Colonic mucosa (tissue), 4 donors: ENCODE data around the gene WLS. TPM values are rescaled to one million over a fixed set of nuclear protein-coding genes. Genes with fewer than 3 reads are reported as not detected.

Experiments
- DNase-seq: peaks from one replicate; pipeline ENCODE4 v3.0.0-alpha.2; 2020
- H3K27ac ChIP-seq: fragments of 200-600 bp; one replicate; pipeline ENCODE4 v1.8.0; 2021
- H3K27me3 ChIP-seq: fragments of 200-600 bp; one replicate; pipeline ENCODE4 v1.8.0; 2021
- H3K36me3 ChIP-seq: fragments of 200-600 bp; one replicate; pipeline ENCODE4 v1.8.0; 2021
- H3K4me1 ChIP-seq: fragments of 200-600 bp; one replicate; pipeline ENCODE4 v1.8.0; 2021; ENCODE audit warnings: mild to moderate bottlenecking
- H3K4me3 ChIP-seq: fragments of 200-600 bp; one replicate; pipeline ENCODE4 v1.8.0; 2021
- H3K9ac ChIP-seq, 2 donors: one replicate each; pipeline ENCODE4 v1.7.0; 2013; ENCODE audit warnings: control low read depth in 2 of 2, low read depth in 2 of 2, low read length in 2 of 2
- H3K9me3 ChIP-seq: fragments of 200-600 bp; one replicate; pipeline ENCODE4 v1.8.0; 2021
- intact Hi-C: fragments of 100-400 bp; cut with DNase I; formaldehyde crosslinking; loops from one replicate; pipeline ENCODE4 v1.14.1; 2022
- total RNA-seq, 2 donors: library from RNA; stranded (reverse); fragmentation: NEBNext Ultra II Directional in 1 of 2; extraction: Animal tissue kit (Norgen Biotek cat#: 25700) in 1 of 2; gene quantifications; one replicate each; pipeline ENCODE4 v1.2.1, GENCODE V29; 2021
- TF ChIP-seq, protein P1 (sequence below): fragments of 200-600 bp; IDR thresholded peaks from one replicate; pipeline ENCODE4 v1.8.0; 2022; ENCODE audit warnings: antibody characterized with exemption, mild to moderate bottlenecking
- donor health status: healthy.
- donor health status: DM: no; HTN: no; CAD: no.
- donor health status: DM: no; HTN: no; CAD: no.

The WLS gene
- total RNA-seq, 2 donors from 2014 or later: 88.3 to 116 TPM

- no peaks in the 10 kb centered on the region for H3K9me3 ChIP-seq
- H3K27me3 ChIP-seq: no peaks in the 10 kb centered on the region
- TF ChIP-seq, protein P1, sequence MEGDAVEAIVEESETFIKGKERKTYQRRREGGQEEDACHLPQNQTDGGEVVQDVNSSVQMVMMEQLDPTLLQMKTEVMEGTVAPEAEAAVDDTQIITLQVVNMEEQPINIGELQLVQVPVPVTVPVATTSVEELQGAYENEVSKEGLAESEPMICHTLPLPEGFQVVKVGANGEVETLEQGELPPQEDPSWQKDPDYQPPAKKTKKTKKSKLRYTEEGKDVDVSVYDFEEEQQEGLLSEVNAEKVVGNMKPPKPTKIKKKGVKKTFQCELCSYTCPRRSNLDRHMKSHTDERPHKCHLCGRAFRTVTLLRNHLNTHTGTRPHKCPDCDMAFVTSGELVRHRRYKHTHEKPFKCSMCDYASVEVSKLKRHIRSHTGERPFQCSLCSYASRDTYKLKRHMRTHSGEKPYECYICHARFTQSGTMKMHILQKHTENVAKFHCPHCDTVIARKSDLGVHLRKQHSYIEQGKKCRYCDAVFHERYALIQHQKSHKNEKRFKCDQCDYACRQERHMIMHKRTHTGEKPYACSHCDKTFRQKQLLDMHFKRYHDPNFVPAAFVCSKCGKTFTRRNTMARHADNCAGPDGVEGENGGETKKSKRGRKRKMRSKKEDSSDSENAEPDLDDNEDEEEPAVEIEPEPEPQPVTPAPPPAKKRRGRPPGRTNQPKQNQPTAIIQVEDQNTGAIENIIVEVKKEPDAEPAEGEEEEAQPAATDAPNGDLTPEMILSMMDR: no peak
- H3K4me1 ChIP-seq: no peaks in the 10 kb centered on the region
- DNase-seq: no peak
- intact Hi-C loops: no loop called here
- no peaks in the 10 kb centered on the region for H3K36me3 ChIP-seq
- no peak overlapping the region for H3K4me3 ChIP-seq
- no peak overlapping the region for H3K9ac ChIP-seq
- H3K27ac ChIP-seq: no peak overlapping the region
These were observed 72.3 kb downstream of the WLS start for GRCh38 chr1:68160021-68160420.

DNA sequence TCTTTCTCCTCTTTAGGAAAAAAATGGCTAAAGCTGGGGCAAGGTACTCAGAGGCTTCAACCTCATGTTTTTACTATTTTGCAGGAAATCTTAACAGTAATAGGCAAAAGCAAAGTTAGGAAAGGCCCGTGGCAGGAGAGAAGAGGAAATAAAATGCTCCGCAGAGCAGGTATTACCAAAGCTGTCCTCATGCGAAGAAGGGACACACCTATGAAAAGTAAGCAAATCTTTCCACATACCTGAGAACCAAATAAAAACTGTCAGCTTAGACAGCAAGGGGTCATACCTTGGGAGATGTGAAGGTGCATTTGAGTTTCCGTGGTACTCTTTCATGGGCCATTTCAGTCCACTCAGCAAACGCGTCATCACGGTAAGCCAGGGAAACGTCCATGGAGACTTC, 73.5 kb downstream of the WLS start:
- intact Hi-C loops: no loop called here
- Histone ChIP-seq H3K27ac (no peak overlapping the region), H3K4me3 (no peak overlapping the region), H3K27me3 (no peaks in the 10 kb centered on the region), H3K4me1 (no peaks in the 10 kb centered on the region), H3K9ac (no peak overlapping the region), H3K36me3 (no peaks in the 10 kb centered on the region), H3K9me3 (no peaks in the 10 kb centered on the region)
- TF ChIP-seq, protein P1: no peak
- DNase-seq: no peak

DNA sequence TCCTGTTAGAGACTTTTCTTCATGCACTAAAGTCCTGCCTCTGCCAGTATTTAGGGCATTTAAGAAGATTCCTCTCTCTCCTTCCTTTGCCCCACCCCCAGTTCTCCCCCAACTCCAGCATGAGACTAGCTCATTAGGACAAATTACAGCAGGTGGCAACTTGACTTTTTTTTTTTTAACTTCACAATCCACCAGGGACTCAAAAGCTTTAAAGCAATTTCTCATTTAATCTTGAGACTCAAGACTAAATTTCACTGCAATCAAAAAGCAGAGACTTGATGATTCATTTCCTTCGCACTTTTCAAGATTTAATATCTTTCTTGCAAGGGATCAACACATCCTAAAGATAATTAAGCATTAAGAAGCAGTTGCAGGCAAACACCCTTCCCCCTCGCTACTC, 74.9 kb downstream of the WLS start:
- Histone ChIP-seq H3K9me3 (no peaks in the 10 kb centered on the region), H3K27me3 (no peaks in the 10 kb centered on the region), H3K4me1 (no peaks in the 10 kb centered on the region), H3K9ac (no peak overlapping the region), H3K36me3 (no peaks in the 10 kb centered on the region), H3K27ac (no peak overlapping the region), H3K4me3 (no peak overlapping the region)
- no peak for DNase-seq
- intact Hi-C loops: no loop called here
- TF ChIP-seq, protein P1: no peak

- Histone ChIP-seq H3K27me3 (no peaks in the 10 kb centered on the region), H3K27ac (no peak overlapping the region), H3K4me1 (no peaks in the 10 kb centered on the region), H3K9ac (no peak overlapping the region), H3K4me3 (no peak overlapping the region), H3K9me3 (no peaks in the 10 kb centered on the region), H3K36me3 (no peaks in the 10 kb centered on the region)
- TF ChIP-seq, protein P1: no peak
- no peak for DNase-seq
- intact Hi-C loops: no loop called here
These were observed 80.6 kb downstream of the WLS start for GRCh38 chr1:68151690-68152089.

DNA sequence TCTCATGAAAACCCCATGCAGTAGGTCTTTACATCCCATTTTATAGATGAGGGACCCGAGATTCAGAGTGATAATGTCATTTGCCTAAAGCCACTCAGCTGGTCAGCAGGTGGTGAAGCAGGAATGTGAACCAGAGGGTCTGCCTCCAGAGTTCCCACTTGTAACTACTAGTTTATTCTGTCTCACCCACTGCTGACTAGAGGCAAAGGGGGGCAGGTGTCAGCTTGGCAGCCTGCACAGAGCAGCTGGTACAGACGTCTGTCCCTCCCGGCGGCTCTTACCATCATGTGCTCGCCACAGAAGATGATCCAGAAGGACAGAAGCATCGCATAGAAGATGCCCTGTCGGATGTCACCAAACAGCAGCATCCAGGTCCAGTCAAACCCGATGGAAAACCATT, 82.4 kb downstream of the WLS start:
- Histone ChIP-seq H3K27me3 (no peaks in the 10 kb centered on the region), H3K9ac (no peak overlapping the region), H3K36me3 (no peaks in the 10 kb centered on the region), H3K9me3 (no peaks in the 10 kb centered on the region), H3K4me3 (no peak overlapping the region), H3K27ac (no peak overlapping the region), H3K4me1 (no peaks in the 10 kb centered on the region)
- no peak for DNase-seq
- TF ChIP-seq, protein P1: no peak
- intact Hi-C loops: loop anchor here (5.0 kb wide), 1 partner anchor 82 kb away; the partner anchor contains the start of gene WLS
